Esophagus muscularis mucosa (tissue), 4 donors: Measurements from ENCODE around the gene CARTPT.

ENCODE experiments used
- EP300 ChIP-seq: sonication (generic); formaldehyde crosslinking; IDR thresholded peaks from one replicate; pipeline ENCODE4 v1.6.1; 2017; ENCODE audit warnings: antibody characterized with exemption
- POLR2A ChIP-seq: fragments of 450-650 bp; IDR thresholded peaks from one replicate; pipeline ENCODE4 v1.6.1; 2017; ENCODE audit warnings: antibody characterized with exemption, moderate library complexity, mild to moderate bottlenecking, low read depth
- POLR2AphosphoS5 ChIP-seq, 2 donors: sonication (generic); formaldehyde crosslinking; IDR thresholded peaks; one replicate each; pipeline ENCODE4 v1.6.1; 2017; ENCODE audit warnings: antibody characterized with exemption in 2 of 2
- TF ChIP-seq, protein P1 (sequence below), 3 experiments: fragments of 200-600 bp in 2 of 3; fragments of 450-650 bp in 1 of 3; sonication (generic) in 2 of 3; IDR thresholded peaks; one replicate each; pipeline ENCODE4 v1.5.1; 2017 to 2019; ENCODE audit warnings: antibody characterized with exemption in 3 of 3, mild to moderate bottlenecking in 2 of 3, moderate library complexity in 1 of 3

DNA sequence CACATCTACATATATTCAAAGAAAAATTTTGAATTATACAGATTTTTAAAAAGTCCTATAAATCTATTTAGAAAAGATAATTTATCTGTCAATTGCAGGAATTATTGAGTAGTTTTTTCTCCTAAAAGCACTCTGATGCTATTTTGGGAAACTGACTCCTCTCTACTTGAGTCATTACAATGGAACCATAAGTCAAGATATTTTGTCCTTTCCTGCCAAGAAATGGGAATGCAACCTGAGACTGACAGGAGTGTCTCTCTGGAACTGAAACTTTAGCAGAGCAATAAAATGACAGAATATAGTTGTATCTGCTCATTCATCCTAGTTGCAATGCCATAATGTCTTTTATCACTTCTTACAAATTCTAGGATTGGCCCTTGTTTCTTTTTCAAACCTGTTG is 48.6 kb downstream of the CARTPT start:
- TF ChIP-seq, protein P1, sequence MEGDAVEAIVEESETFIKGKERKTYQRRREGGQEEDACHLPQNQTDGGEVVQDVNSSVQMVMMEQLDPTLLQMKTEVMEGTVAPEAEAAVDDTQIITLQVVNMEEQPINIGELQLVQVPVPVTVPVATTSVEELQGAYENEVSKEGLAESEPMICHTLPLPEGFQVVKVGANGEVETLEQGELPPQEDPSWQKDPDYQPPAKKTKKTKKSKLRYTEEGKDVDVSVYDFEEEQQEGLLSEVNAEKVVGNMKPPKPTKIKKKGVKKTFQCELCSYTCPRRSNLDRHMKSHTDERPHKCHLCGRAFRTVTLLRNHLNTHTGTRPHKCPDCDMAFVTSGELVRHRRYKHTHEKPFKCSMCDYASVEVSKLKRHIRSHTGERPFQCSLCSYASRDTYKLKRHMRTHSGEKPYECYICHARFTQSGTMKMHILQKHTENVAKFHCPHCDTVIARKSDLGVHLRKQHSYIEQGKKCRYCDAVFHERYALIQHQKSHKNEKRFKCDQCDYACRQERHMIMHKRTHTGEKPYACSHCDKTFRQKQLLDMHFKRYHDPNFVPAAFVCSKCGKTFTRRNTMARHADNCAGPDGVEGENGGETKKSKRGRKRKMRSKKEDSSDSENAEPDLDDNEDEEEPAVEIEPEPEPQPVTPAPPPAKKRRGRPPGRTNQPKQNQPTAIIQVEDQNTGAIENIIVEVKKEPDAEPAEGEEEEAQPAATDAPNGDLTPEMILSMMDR (IDR thresholded peaks at IDR 0.05): no peak
- TF ChIP-seq POLR2A (no peak), EP300 (no peak), POLR2AphosphoS5 (IDR thresholded peaks at IDR 0.05) (no peak)
